Pancreas (tissue), 10 donors: ENCODE results near the gene DUSP28. TPM values are rescaled to one million over a fixed set of nuclear protein-coding genes. Genes with fewer than 3 reads are reported as not detected.

Experiments
- ATAC-seq, 4 donors: fragments of 200-7000 bp; cut with Tn5 transposase; one replicate each; pipeline versions ENCODE4 v1.8.0 to v1.9.1; 2020; ENCODE audit warnings: mild to moderate bottlenecking in 4 of 4, moderate library complexity in 4 of 4
- DNase-seq, 6 donors: peaks; one replicate each; pipeline ENCODE4 v3.0.0-alpha.2; 2020
- FAIRE-seq: peaks from 2 replicates; lab custom pipeline; 2012; peaks lifted over from hg19 to GRCh38; lab: Jason Lieb, UNC
- H3K27ac ChIP-seq, 4 donors: fragments of 200-600 bp; sonication (generic); 1 replicate in 3 of 4; 2 replicates in 1 of 4; pipeline versions ENCODE4 v1.5.0 to v1.8.0; 2020
- H3K27me3 ChIP-seq, 4 donors: fragments of 200-600 bp; one replicate each; pipeline ENCODE4 v1.8.0; 2021
- H3K36me3 ChIP-seq, 3 donors: fragments of 200-600 bp; sonication (generic) in 1 of 3; one replicate each; pipeline versions ENCODE4 v1.5.0 to v1.8.0; 2020 to 2021
- H3K4me1 ChIP-seq, 3 donors: fragments of 200-600 bp; one replicate each; pipeline ENCODE4 v1.8.0; 2021
- H3K4me3 ChIP-seq, 4 donors: fragments of 200-600 bp; sonication (generic) in 2 of 4; one replicate each; pipeline versions ENCODE4 v1.5.0 to v1.8.0; 2020 to 2021
- H3K9me3 ChIP-seq, 4 donors: fragments of 200-600 bp; one replicate each; pipeline ENCODE4 v1.8.0; 2021
- WGBS, 2 donors: extraction: QIAGEN DNeasy Blood & Tissue Kit; methylation state at CpG; one replicate each; pipeline ENCODE4 v1.1.7; 2013; 5-methylcytosine and 5-hydroxymethylcytosine counted together
- intact Hi-C, 3 donors: fragments of 100-400 bp; cut with DNase I; formaldehyde crosslinking; loops; one replicate each; pipeline versions ENCODE4 v1.11.1 to v1.14.2; 2022
- polyA plus RNA-seq, 2 donors: library from polyadenylated mRNA; stranded (reverse); fragments of 200-250 nt; gene quantifications; one replicate each; pipeline ENCODE4 v1.2.3, GENCODE V29; 2013
- total RNA-seq, 6 donors: library from RNA; stranded (reverse); fragmentation: NEBNext Ultra II Directional in 4 of 6; extraction: Animal tissue kit (Norgen Biotek cat#: 25700) in 4 of 6; gene quantifications; one replicate each; pipeline versions ENCODE4 v1.2.1 to v1.2.4, GENCODE V29; 2021 to 2023
- TF ChIP-seq, protein P1 (sequence below), 4 donors: fragments of 200-600 bp; sonication (generic) in 3 of 4; IDR thresholded peaks; one replicate each; pipeline versions ENCODE4 v1.5.0 to v1.8.0; 2021; ENCODE audit warnings: antibody characterized with exemption in 4 of 4
- donor health status: healthy with polysubstance abuse.
- donor health status: DM: no; HTN: no; CAD: no; lungs with moderate emphysema.
- donor health status: DM: no; HTN: no; CAD: no.
- donor health status: control.
- donor health status: control.
- donor health status: Bipolar disorder and iron deficiency.
- donor health status: DM: yes; HTN: yes; CAD: no.
- donor health status: DM: no; HTN: no; CAD: no.
- donor health status: DM: no; HTN: no; CAD: no.
- donor health status: DM: yes; HTN: yes; CAD: no.

The DUSP28 gene
- total and polyA plus RNA-seq, 8 donors = 1.6 to 5.0 (median 2.7) TPM

- H3K27ac ChIP-seq = no peak overlapping the region
- ATAC-seq (no peak), FAIRE-seq (no peak), DNase-seq (peak in 2 of 6 donors; percentile 11 to 22)
- H3K4me3 ChIP-seq = no peak overlapping the region
- H3K27me3 ChIP-seq = no peaks in the 10 kb centered on the region
- TF ChIP-seq, protein P1, sequence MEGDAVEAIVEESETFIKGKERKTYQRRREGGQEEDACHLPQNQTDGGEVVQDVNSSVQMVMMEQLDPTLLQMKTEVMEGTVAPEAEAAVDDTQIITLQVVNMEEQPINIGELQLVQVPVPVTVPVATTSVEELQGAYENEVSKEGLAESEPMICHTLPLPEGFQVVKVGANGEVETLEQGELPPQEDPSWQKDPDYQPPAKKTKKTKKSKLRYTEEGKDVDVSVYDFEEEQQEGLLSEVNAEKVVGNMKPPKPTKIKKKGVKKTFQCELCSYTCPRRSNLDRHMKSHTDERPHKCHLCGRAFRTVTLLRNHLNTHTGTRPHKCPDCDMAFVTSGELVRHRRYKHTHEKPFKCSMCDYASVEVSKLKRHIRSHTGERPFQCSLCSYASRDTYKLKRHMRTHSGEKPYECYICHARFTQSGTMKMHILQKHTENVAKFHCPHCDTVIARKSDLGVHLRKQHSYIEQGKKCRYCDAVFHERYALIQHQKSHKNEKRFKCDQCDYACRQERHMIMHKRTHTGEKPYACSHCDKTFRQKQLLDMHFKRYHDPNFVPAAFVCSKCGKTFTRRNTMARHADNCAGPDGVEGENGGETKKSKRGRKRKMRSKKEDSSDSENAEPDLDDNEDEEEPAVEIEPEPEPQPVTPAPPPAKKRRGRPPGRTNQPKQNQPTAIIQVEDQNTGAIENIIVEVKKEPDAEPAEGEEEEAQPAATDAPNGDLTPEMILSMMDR (IDR thresholded peaks at IDR 0.05) = no peak
- intact Hi-C loops = no loop called here
- H3K9me3 ChIP-seq = no peaks in the 10 kb centered on the region
- H3K4me1 ChIP-seq = no peaks in the 10 kb centered on the region
- 94 to 96% methylated on average over 12 of the region's 12 CpGs for WGBS, 2 donors
- peaks cover 0 to 14% (median 0%) of the 10 kb centered on the region in 3 donors for H3K36me3 ChIP-seq
Observed at GRCh38 chr2:240522406-240522805, 37.8 kb upstream of the DUSP28 start.

GRCh38 chr2:240523451-240524281 is 36.5 kb upstream of the DUSP28 start:
- WGBS, 2 donors = 97% methylated on average over 32 of the region's 32 CpGs
- DNase-seq (peak in 2 of 6 donors; percentile 41 to 55), ATAC-seq (no peak), FAIRE-seq (no peak)
- Histone ChIP-seq H3K27me3 (no peaks in the 10 kb centered on the region), H3K9me3 (no peaks in the 10 kb centered on the region), H3K36me3 (peaks cover 0 to 14% (median 0%) of the 10 kb centered on the region in 3 donors), H3K27ac (no peak overlapping the region), H3K4me3 (no peak overlapping the region), H3K4me1 (no peaks in the 10 kb centered on the region)
- intact Hi-C loops = no loop called here
- TF ChIP-seq, protein P1 (IDR thresholded peaks at IDR 0.05) = no peak

DNA sequence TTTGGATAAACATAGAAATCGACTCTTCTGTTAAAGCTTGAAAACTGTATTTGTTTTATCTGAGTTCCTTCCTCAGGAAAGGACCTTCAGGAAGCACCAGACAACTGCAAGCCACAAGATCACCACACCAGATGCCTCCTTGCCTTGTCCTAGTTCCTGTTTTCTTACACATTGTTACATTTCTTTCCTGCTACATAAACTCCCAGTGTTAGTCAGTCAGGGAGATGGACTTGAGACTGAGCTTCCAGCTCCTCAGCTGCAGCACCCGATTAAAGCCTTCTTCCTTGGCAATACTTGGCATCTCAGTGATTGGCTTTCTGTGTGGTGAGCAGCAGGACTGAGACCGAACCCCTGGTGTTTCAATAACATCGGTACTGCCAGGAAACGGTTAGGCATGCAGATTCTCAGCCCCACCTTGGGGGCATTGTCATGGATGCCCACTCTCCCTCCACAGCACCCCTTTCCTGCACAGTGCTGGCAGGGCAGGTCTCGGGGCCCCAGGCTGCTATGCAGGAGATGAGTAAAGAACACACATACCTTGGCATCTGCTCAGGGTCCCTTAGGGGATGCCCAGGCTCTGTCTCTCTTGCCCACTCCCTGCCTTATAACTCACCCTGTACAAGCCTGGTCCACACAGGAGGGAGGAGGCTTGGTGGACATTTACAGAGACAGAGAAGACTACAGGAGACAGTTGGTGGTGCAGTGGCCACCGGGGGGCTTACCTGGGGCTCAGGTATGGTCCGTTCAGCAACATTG is 35.0 kb upstream of the DUSP28 start:
- WGBS, 2 donors = 89 to 91% methylated on average over 8 of the region's 8 CpGs
- intact Hi-C loops = no loop called here
- H3K4me3 ChIP-seq = no peak overlapping the region
- no peaks in the 10 kb centered on the region for H3K4me1 ChIP-seq
- no peaks in the 10 kb centered on the region for H3K27me3 ChIP-seq
- TF ChIP-seq, protein P1 (IDR thresholded peaks at IDR 0.05) = no peak
- ATAC-seq (no peak), DNase-seq (peak in 2 of 6 donors; percentile 25 to 28), FAIRE-seq (no peak)
- H3K36me3 ChIP-seq = peaks cover 0 to 14% (median 0%) of the 10 kb centered on the region in 3 donors
- H3K9me3 ChIP-seq = no peaks in the 10 kb centered on the region
- H3K27ac ChIP-seq = no peak overlapping the region

DNA sequence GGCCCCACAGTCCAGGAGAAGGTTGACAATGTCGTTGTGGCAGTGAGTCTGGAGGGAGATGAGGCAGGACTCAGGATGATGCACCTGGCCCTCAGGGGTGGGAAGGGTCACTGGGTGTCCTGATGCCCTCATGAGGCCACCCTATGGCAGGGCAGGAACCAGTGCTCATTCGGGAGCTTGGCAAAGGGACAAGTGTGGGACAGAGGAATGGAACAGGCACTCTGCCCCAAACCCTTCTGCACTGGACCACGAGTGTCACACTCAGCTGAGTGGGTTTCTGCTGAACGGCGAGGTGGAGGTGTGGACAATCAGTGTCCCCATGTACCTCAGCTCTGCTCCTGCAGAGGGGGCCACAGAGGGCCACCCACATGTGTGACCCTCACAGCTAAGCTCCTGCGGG is 34.4 kb upstream of the DUSP28 start:
- Histone ChIP-seq H3K27me3 (no peaks in the 10 kb centered on the region), H3K27ac (no peak overlapping the region), H3K4me3 (no peak overlapping the region), H3K36me3 (peaks cover 0 to 14% (median 0%) of the 10 kb centered on the region in 3 donors), H3K4me1 (no peaks in the 10 kb centered on the region), H3K9me3 (no peaks in the 10 kb centered on the region)
- FAIRE-seq (no peak), DNase-seq (peak in 2 of 6 donors; percentile 11 to 32), ATAC-seq (no peak)
- WGBS, 2 donors = 91 to 96% methylated on average over 6 of the region's 6 CpGs
- intact Hi-C loops = no loop called here
- TF ChIP-seq, protein P1 (IDR thresholded peaks at IDR 0.05) = no peak
